GM23338 (cell line): Measurements from ENCODE around the gene RIPK4.

Experiments
- CREB1 ChIP-seq: fragments of 250-450 bp; sonication (Bioruptor Pico); IDR thresholded peaks from 2 replicates; pipeline ENCODE4 v1.5.0; 2020; ENCODE audit warnings: low read depth, mild to moderate bottlenecking, moderate library complexity
- CTCF ChIP-seq, 2 experiments: fragments of 200-600 bp in 1 of 2; sonication (generic) in 1 of 2; conservative IDR thresholded peaks; 2 replicates each; pipeline versions ENCODE4 v1.5.1 to v1.6.1; 2016 to 2017; ENCODE audit warnings: antibody characterized with exemption in 2 of 2, low read depth in 2 of 2, mild to moderate bottlenecking in 2 of 2, moderate library complexity in 1 of 2
- ETS1 ChIP-seq: IDR thresholded peaks from 2 replicates; pipeline ENCODE4 v1.6.1; 2016; ENCODE audit warnings: antibody characterized with exemption
- EZH2 ChIP-seq: fragments of 200-600 bp; sonication (generic); IDR thresholded peaks from one replicate; pipeline ENCODE4 v1.8.0; 2017; ENCODE audit warnings: antibody characterized with exemption, mild to moderate bottlenecking, low read depth; ENCODE audit not compliant: unreplicated experiment
- EZH2phosphoT487 ChIP-seq: fragments of 200-600 bp; sonication (generic); IDR thresholded peaks from one replicate; pipeline ENCODE4 v1.8.1; 2018; ENCODE audit warnings: antibody characterized with exemption; ENCODE audit not compliant: unreplicated experiment
- JUNB ChIP-seq: IDR thresholded peaks from one replicate; pipeline ENCODE4 v1.6.1; 2016; ENCODE audit warnings: antibody characterized with exemption; ENCODE audit not compliant: unreplicated experiment
- NANOG ChIP-seq: IDR thresholded peaks from 2 replicates; pipeline ENCODE4 v1.6.1; 2016; ENCODE audit warnings: antibody characterized with exemption, borderline replicate concordance
- POLR2AphosphoS5 ChIP-seq: IDR thresholded peaks from 2 replicates; pipeline ENCODE4 v1.6.1; 2016; ENCODE audit warnings: antibody characterized with exemption, low read depth
- REST ChIP-seq: IDR thresholded peaks from one replicate; pipeline ENCODE4 v1.6.1; 2018; ENCODE audit warnings: antibody characterized with exemption; ENCODE audit not compliant: unreplicated experiment
- STAT1 ChIP-seq: IDR thresholded peaks from one replicate; pipeline ENCODE4 v1.6.1; 2016; ENCODE audit warnings: antibody characterized with exemption; ENCODE audit not compliant: unreplicated experiment
- ZNF114 ChIP-seq: fragments of 250-450 bp; sonication (Bioruptor Pico); IDR thresholded peaks from 2 replicates; pipeline ENCODE4 v1.5.0; 2020; ENCODE audit warnings: mild to moderate bottlenecking, moderate library complexity
- ZNF331 ChIP-seq: fragments of 250-450 bp; sonication (Bioruptor Pico); IDR thresholded peaks from 2 replicates; pipeline ENCODE4 v1.5.0; 2020; ENCODE audit warnings: low read depth, mild to moderate bottlenecking, moderate library complexity
- ZNF462 ChIP-seq: fragments of 250-450 bp; sonication (Bioruptor Pico); IDR thresholded peaks from 2 replicates; pipeline ENCODE4 v1.5.0; 2020; ENCODE audit warnings: mild to moderate bottlenecking, moderate library complexity

- TF ChIP-seq EZH2 = no peak
- no peak for TF ChIP-seq POLR2AphosphoS5
- no peak for TF ChIP-seq CTCF (conservative IDR thresholded peaks at IDR 0.05; ENCODE audit: low read depth in 2 of 2)
- no peak for TF ChIP-seq JUNB
- TF ChIP-seq REST = no peak
- TF ChIP-seq ZNF462 = no peak
- no peak for TF ChIP-seq EZH2phosphoT487
- no peak for TF ChIP-seq NANOG
- TF ChIP-seq CREB1 = no peak
- TF ChIP-seq STAT1 = no peak
- TF ChIP-seq ETS1 = no peak
- no peak for TF ChIP-seq ZNF331 (CRISPR knock-in tag)
- TF ChIP-seq ZNF114 (CRISPR knock-in tag) = no peak
These were observed 55.3 kb downstream of the RIPK4 start for GRCh38 chr21:41711416-41712007.
